Measurements from ENCODE around the gene KIR2DL1.
"Not testable (repeated sequence)": the region's sequence is repeated elsewhere in the genome, so short reads cannot be mapped to it uniquely, and the experiment has no call there.

Gene KIR2DL1

GRCh38 chr19:54771018-54771960, 1.7 kb downstream of the KIR2DL1 start:
- H3K36me3 ChIP-seq (ENCODE audit: control insufficient read depth, insufficient read depth, low read length); H3K4me1 ChIP-seq (ENCODE audit: control insufficient read depth, insufficient read depth, low read length, poor library complexity, severe bottlenecking); H3K27ac ChIP-seq (ENCODE audit: low read depth, low read length, severe bottlenecking); H3K9me3 ChIP-seq (ENCODE audit: control insufficient read depth, low read length); H3K4me3 ChIP-seq (ENCODE audit: extremely low read depth, insufficient read depth, low read length, poor library complexity, severe bottlenecking): not testable (repeated sequence)
- WGBS, 2 experiments (ENCODE audit: insufficient coverage in 2 of 2), result 65 to 100% methylated on average over 2 to 4 of the region's 15 CpGs

GRCh38 chr19:54772666-54773065, 3.1 kb downstream of the KIR2DL1 start:
- H3K27ac ChIP-seq (ENCODE audit: low read depth, low read length, severe bottlenecking), result not testable (repeated sequence)

GRCh38 chr19:54775095-54775815, 5.7 kb downstream of the KIR2DL1 start:
- H3K4me3 ChIP-seq (ENCODE audit: extremely low read depth, insufficient read depth, low read length, poor library complexity, severe bottlenecking); H3K4me1 ChIP-seq (ENCODE audit: control insufficient read depth, insufficient read depth, low read length, poor library complexity, severe bottlenecking); H3K9me3 ChIP-seq (ENCODE audit: control insufficient read depth, low read length); H3K27ac ChIP-seq (ENCODE audit: low read depth, low read length, severe bottlenecking); H3K36me3 ChIP-seq (ENCODE audit: control insufficient read depth, insufficient read depth, low read length): not testable (repeated sequence)
- WGBS, 2 experiments (ENCODE audit: insufficient coverage in 2 of 2), result 70 to 79% methylated on average over 2 of the region's 12 CpGs

More at GRCh38 chr19:54772666-54773065, 3.1 kb downstream of the KIR2DL1 start:
- H3K4me1 ChIP-seq (ENCODE audit: control insufficient read depth, insufficient read depth, low read length, poor library complexity, severe bottlenecking); H3K4me3 ChIP-seq (ENCODE audit: extremely low read depth, insufficient read depth, low read length, poor library complexity, severe bottlenecking); H3K36me3 ChIP-seq (ENCODE audit: control insufficient read depth, insufficient read depth, low read length); H3K9me3 ChIP-seq (ENCODE audit: control insufficient read depth, low read length): not testable (repeated sequence)
- WGBS, 2 experiments (ENCODE audit: insufficient coverage in 2 of 2), result no CpG with 5 or more reads among the region's 2 CpGs

- 100% methylated on average over 2 of the region's 8 CpGs; no CpG with 5 or more reads in 1 of the 2 experiments for WGBS, 2 experiments (ENCODE audit: insufficient coverage in 2 of 2)
- H3K36me3 ChIP-seq (ENCODE audit: control insufficient read depth, insufficient read depth, low read length); H3K9me3 ChIP-seq (ENCODE audit: control insufficient read depth, low read length): not testable (repeated sequence)
Observed at GRCh38 chr19:54775830-54776229, 6.2 kb downstream of the KIR2DL1 start.

GRCh38 chr19:54777851-54778250, 8.3 kb downstream of the KIR2DL1 start:
- not testable (repeated sequence) for H3K4me3 ChIP-seq (ENCODE audit: extremely low read depth, insufficient read depth, low read length, poor library complexity, severe bottlenecking); H3K4me1 ChIP-seq (ENCODE audit: control insufficient read depth, insufficient read depth, low read length, poor library complexity, severe bottlenecking); H3K27ac ChIP-seq (ENCODE audit: low read depth, low read length, severe bottlenecking); H3K36me3 ChIP-seq (ENCODE audit: control insufficient read depth, insufficient read depth, low read length); H3K9me3 ChIP-seq (ENCODE audit: control insufficient read depth, low read length)
- WGBS, 2 experiments (ENCODE audit: insufficient coverage in 2 of 2), result no CpG with 5 or more reads among the region's 4 CpGs

More at GRCh38 chr19:54775830-54776229, 6.2 kb downstream of the KIR2DL1 start:
- not testable (repeated sequence) for H3K4me3 ChIP-seq (ENCODE audit: extremely low read depth, insufficient read depth, low read length, poor library complexity, severe bottlenecking); H3K4me1 ChIP-seq (ENCODE audit: control insufficient read depth, insufficient read depth, low read length, poor library complexity, severe bottlenecking); H3K27ac ChIP-seq (ENCODE audit: low read depth, low read length, severe bottlenecking)

GRCh38 chr19:54778896-54779295, 9.3 kb downstream of the KIR2DL1 start:
- not testable (repeated sequence) for H3K4me3 ChIP-seq (ENCODE audit: extremely low read depth, insufficient read depth, low read length, poor library complexity, severe bottlenecking); H3K4me1 ChIP-seq (ENCODE audit: control insufficient read depth, insufficient read depth, low read length, poor library complexity, severe bottlenecking); H3K9me3 ChIP-seq (ENCODE audit: control insufficient read depth, low read length); H3K27ac ChIP-seq (ENCODE audit: low read depth, low read length, severe bottlenecking); H3K36me3 ChIP-seq (ENCODE audit: control insufficient read depth, insufficient read depth, low read length)
- 73% methylated on average over 5 of the region's 7 CpGs; no CpG with 5 or more reads in 1 of the 2 experiments for WGBS, 2 experiments (ENCODE audit: insufficient coverage in 2 of 2)

GRCh38 chr19:54782916-54783315, 13.3 kb downstream of the KIR2DL1 start:
- WGBS, 2 experiments (ENCODE audit: insufficient coverage in 2 of 2), result 30 to 67% methylated on average over 1 of the region's 4 CpGs
- H3K36me3 ChIP-seq (ENCODE audit: control insufficient read depth, insufficient read depth, low read length); H3K4me1 ChIP-seq (ENCODE audit: control insufficient read depth, insufficient read depth, low read length, poor library complexity, severe bottlenecking); H3K4me3 ChIP-seq (ENCODE audit: extremely low read depth, insufficient read depth, low read length, poor library complexity, severe bottlenecking); H3K27ac ChIP-seq (ENCODE audit: low read depth, low read length, severe bottlenecking): not testable (repeated sequence)
- H3K9me3 ChIP-seq (ENCODE audit: control insufficient read depth, low read length), result peaks cover 16% of the 10 kb centered on the region

- not testable (repeated sequence) for H3K27ac ChIP-seq (ENCODE audit: low read depth, low read length, severe bottlenecking); H3K4me1 ChIP-seq (ENCODE audit: control insufficient read depth, insufficient read depth, low read length, poor library complexity, severe bottlenecking); H3K4me3 ChIP-seq (ENCODE audit: extremely low read depth, insufficient read depth, low read length, poor library complexity, severe bottlenecking); H3K36me3 ChIP-seq (ENCODE audit: control insufficient read depth, insufficient read depth, low read length)
- WGBS, 2 experiments (ENCODE audit: insufficient coverage in 2 of 2), result 75 to 84% methylated on average over 13 to 21 of the region's 24 CpGs
- peaks cover 35% of the 10 kb centered on the region for H3K9me3 ChIP-seq (ENCODE audit: control insufficient read depth, low read length)
Observed at GRCh38 chr19:54786091-54786723, 16.6 kb downstream of the KIR2DL1 start.

GRCh38 chr19:54788154-54788553, 18.6 kb downstream of the KIR2DL1 start:
- 80 to 81% methylated on average over 5 to 6 of the region's 6 CpGs for WGBS, 2 experiments (ENCODE audit: insufficient coverage in 2 of 2)
- not testable (repeated sequence) for H3K36me3 ChIP-seq (ENCODE audit: control insufficient read depth, insufficient read depth, low read length); H3K4me1 ChIP-seq (ENCODE audit: control insufficient read depth, insufficient read depth, low read length, poor library complexity, severe bottlenecking); H3K27ac ChIP-seq (ENCODE audit: low read depth, low read length, severe bottlenecking); H3K4me3 ChIP-seq (ENCODE audit: extremely low read depth, insufficient read depth, low read length, poor library complexity, severe bottlenecking)
- H3K9me3 ChIP-seq (ENCODE audit: control insufficient read depth, low read length), result peaks cover 37% of the 10 kb centered on the region

- peaks cover 34% of the 10 kb centered on the region for H3K9me3 ChIP-seq (ENCODE audit: control insufficient read depth, low read length)
- no peaks in the 10 kb centered on the region for H3K4me1 ChIP-seq (ENCODE audit: control insufficient read depth, insufficient read depth, low read length, poor library complexity, severe bottlenecking)
- no peak overlapping the region for H3K4me3 ChIP-seq (ENCODE audit: extremely low read depth, insufficient read depth, low read length, poor library complexity, severe bottlenecking)
- WGBS, 2 experiments (ENCODE audit: insufficient coverage in 2 of 2), result 26 to 40% methylated on average over 2 to 4 of the region's 5 CpGs
- H3K36me3 ChIP-seq (ENCODE audit: control insufficient read depth, insufficient read depth, low read length), result no peaks in the 10 kb centered on the region
- H3K27ac ChIP-seq (ENCODE audit: low read depth, low read length, severe bottlenecking), result no peak overlapping the region
Observed at GRCh38 chr19:54790711-54791110, 21.1 kb downstream of the KIR2DL1 start.
